HUES64 (cell line): ENCODE measurements around the gene STX4.
"Not testable (repeated sequence)": the region's sequence is repeated elsewhere in the genome, so short reads cannot be mapped to it uniquely, and the experiment has no call there.

ENCODE experiments used
- H3K27ac ChIP-seq: 2 replicates; pipeline ENCODE4 v1.7.0; 2013; ENCODE audit warnings: low read depth, low read length, inconsistent platforms
- H3K27me3 ChIP-seq: 2 replicates; pipeline ENCODE4 v1.6.1; 2013; ENCODE audit warnings: mild to moderate bottlenecking, low read length; ENCODE audit not compliant: insufficient read depth
- H3K36me3 ChIP-seq: 2 replicates; pipeline ENCODE4 v1.6.1; 2013; ENCODE audit warnings: mild to moderate bottlenecking, low read length; ENCODE audit not compliant: insufficient read depth
- H3K4me1 ChIP-seq: 2 replicates; pipeline ENCODE4 v1.6.1; 2013; ENCODE audit warnings: mild to moderate bottlenecking, low read length, moderate library complexity; ENCODE audit not compliant: insufficient read depth
- H3K4me3 ChIP-seq: 2 replicates; pipeline ENCODE4 v1.5.1; 2013; ENCODE audit warnings: mild to moderate bottlenecking, low read length, moderate library complexity
- H3K9ac ChIP-seq: 2 replicates; pipeline ENCODE4 v1.6.1; 2013; ENCODE audit warnings: mild to moderate bottlenecking, low read depth, low read length
- H3K9me3 ChIP-seq: 2 replicates; pipeline ENCODE4 v1.6.1; 2013; ENCODE audit warnings: low read depth, low read length; ENCODE audit not compliant: insufficient read depth
- WGBS: fragments of 150-250, 120-280 bp; methylation state at CpG from one replicate; pipeline ENCODE4 v1.1.7; 2013; ENCODE audit warnings: missing lambda C conversion rate; 5-methylcytosine and 5-hydroxymethylcytosine counted together

STX4 gene

GRCh38 chr16:31009120-31009519 is 24.2 kb upstream of the STX4 start:
- H3K9me3 ChIP-seq = no peaks in the 10 kb centered on the region
- H3K36me3 ChIP-seq = no peaks in the 10 kb centered on the region
- peaks cover 14% of the 10 kb centered on the region for H3K27me3 ChIP-seq
- WGBS = 59% methylated on average over 7 of the region's 7 CpGs
- peak overlapping the region; percentile 53; the same call in 1 of the 2 replicates for H3K4me3 ChIP-seq
- H3K4me1 ChIP-seq = peaks cover 4% of the 10 kb centered on the region; the same call in 1 of the 2 replicates
- H3K9ac ChIP-seq = no peak overlapping the region
- no peak overlapping the region for H3K27ac ChIP-seq

DNA sequence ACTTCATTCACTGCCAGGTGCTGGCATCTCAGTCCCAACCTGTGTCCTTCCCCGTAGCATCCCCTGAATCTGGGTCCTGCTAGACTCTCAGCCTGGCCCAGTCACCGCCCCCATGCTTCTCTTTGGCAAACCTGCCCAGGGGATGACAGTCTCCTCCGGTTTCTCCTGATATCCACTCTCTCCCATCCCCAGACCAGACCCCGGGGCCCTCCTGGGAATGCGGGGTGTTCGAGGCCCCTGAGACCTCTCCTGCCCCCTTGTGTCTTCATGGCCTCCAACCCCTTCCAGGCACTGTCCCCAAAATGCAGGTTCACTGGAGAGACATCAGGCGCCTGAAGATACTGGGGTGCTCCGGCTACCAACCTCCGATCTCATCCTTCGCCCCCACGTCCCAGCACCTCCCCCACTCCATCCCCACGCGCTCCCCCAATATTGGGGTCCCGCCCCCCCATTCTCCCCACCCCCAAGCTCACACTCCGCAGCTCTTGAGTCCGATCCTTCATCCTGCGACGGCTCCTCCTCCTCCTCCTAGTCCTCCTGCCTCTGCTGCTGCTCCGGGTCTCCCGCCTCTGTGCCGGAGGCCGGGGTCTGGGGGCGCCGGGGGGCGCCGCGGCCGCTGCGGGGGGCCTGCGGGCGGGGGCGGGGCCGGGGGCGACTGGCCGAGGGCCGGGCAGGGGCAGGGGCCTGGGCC is 23.3 kb upstream of the STX4 start:
- Histone ChIP-seq H3K27ac (no peak overlapping the region), H3K27me3 (peaks cover 14% of the 10 kb centered on the region), H3K36me3 (no peaks in the 10 kb centered on the region), H3K4me3 (peak overlapping the region; percentile 53), H3K9ac (no peak overlapping the region), H3K9me3 (no peaks in the 10 kb centered on the region), H3K4me1 (peaks cover 4% of the 10 kb centered on the region; the same call in 1 of the 2 replicates)
- WGBS = 15% methylated on average over 36 of the region's 36 CpGs

DNA sequence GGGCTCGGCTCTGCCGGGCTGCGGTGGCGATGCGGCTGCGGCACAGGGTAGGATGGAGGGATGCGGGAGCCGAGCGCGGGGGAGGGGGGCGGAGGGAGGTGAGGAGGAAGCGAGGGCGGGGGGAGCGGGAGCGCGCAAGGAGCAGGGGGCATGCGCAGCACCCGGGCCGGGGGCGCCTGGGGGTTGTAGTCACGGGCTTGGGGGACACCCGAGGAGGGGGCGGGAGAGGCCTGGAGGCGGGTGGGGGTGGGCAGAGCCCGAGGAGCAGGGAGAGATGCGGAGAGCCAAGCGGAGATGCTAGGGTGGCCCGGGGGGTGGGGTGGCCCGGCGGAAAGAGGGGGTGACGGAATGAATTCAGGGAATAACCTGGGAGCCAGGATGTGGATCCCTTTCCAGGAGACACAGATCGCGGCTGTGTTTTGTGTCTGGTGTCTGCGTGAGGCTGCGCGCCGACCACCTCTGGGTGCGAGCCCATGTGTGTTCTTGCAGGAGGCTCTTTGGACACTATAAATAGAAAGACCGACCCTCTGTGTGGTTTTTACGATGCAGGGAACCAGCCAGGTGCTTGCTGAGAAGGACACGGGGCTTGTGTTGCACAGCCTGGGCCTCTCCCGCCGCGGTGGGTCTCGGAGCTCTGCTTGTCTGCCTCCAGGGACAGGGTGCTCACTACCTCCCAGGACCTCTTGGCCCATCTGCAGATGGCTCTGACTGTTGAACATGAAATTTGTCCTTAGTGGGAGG is 22.6 kb upstream of the STX4 start, which contains the start of gene STX1B:
TSS of gene STX1B (minus strand) at position 54 of the 741 bp plus-strand sequence. CDS start 242 bp downstream, outside the sequence.
- H3K36me3 ChIP-seq = no peaks in the 10 kb centered on the region
- WGBS = 15% methylated on average over 45 of the region's 45 CpGs
- peaks cover 14% of the 10 kb centered on the region for H3K27me3 ChIP-seq
- peaks cover 4% of the 10 kb centered on the region; the same call in 1 of the 2 replicates for H3K4me1 ChIP-seq
- peak within 1 kb of the TSS; percentile 40 for H3K9ac ChIP-seq
- no peaks in the 10 kb centered on the region for H3K9me3 ChIP-seq
- H3K4me3 ChIP-seq = peak within 1 kb of the TSS; percentile 63
- no peak within 1 kb of the TSS for H3K27ac ChIP-seq

DNA sequence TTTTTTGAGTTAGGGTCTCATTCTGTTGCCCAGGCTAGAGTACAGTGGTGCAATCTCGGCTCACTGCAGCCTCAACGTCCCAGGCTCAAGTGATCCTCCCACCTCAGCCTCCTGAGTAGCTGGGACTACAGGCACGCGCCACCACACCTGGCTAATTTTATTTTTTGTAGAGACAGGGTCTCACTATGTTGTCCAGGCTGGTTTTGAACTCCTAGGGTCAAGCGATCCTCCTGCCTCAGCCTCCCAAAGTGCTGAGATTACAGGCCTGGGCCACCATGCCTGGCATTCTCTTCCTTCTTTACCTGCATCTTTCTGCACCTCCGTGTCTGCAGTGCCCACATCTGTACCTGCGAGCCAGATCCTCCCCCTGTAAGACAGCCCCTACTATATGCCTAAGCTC is 21.5 kb upstream of the STX4 start:
- H3K4me3 ChIP-seq, H3K27ac ChIP-seq, H3K9ac ChIP-seq, H3K36me3 ChIP-seq, H3K9me3 ChIP-seq, H3K4me1 ChIP-seq: not testable (repeated sequence)
- WGBS = 92% methylated on average over 7 of the region's 7 CpGs
- H3K27me3 ChIP-seq = peaks cover 14% of the 10 kb centered on the region

GRCh38 chr16:31013292-31013691 is 20.1 kb upstream of the STX4 start:
- not testable (repeated sequence) for H3K4me1 ChIP-seq, H3K9ac ChIP-seq, H3K36me3 ChIP-seq, H3K4me3 ChIP-seq, H3K9me3 ChIP-seq, H3K27ac ChIP-seq
- H3K27me3 ChIP-seq = peaks cover 14% of the 10 kb centered on the region

DNA sequence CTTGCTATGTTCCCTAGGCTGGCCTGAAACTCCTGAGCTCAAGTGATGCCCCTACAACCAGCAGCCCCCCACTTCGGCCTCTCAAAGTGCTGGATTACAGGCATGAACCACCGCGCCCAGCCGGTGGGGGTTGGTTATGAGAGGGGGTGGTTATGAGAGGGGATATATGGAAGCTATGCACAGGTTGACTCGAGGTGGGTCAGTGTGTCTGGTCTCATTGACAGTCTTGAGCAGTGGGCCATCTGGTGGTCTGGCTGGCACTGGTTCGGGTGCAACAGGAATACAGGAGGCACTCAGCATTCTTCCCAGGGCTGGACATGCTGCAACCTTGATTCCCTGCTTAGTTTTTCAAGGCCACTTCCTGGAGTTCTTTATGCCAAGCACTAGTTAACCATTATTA is 17.3 kb upstream of the STX4 start:
- Histone ChIP-seq H3K4me3 (no peak overlapping the region), H3K27ac (no peak overlapping the region), H3K9me3 (no peaks in the 10 kb centered on the region), H3K9ac (no peak overlapping the region), H3K36me3 (no peaks in the 10 kb centered on the region), H3K4me1 (no peaks in the 10 kb centered on the region), H3K27me3 (peaks cover 13% of the 10 kb centered on the region)
- WGBS = 80% methylated on average over 6 of the region's 6 CpGs

GRCh38 chr16:31017756-31018155 is 15.6 kb upstream of the STX4 start:
- H3K4me1 ChIP-seq, H3K27ac ChIP-seq, H3K4me3 ChIP-seq, H3K36me3 ChIP-seq, H3K9ac ChIP-seq, H3K9me3 ChIP-seq, H3K27me3 ChIP-seq: not testable (repeated sequence)
- WGBS = 93% methylated on average over 9 of the region's 10 CpGs

GRCh38 chr16:31020536-31020935 is 12.8 kb upstream of the STX4 start:
- H3K27ac ChIP-seq = no peak overlapping the region
- no peak overlapping the region for H3K4me3 ChIP-seq
- H3K36me3 ChIP-seq = no peaks in the 10 kb centered on the region
- H3K9ac ChIP-seq = no peak overlapping the region
- no peaks in the 10 kb centered on the region for H3K9me3 ChIP-seq
- H3K27me3 ChIP-seq = no peaks in the 10 kb centered on the region
- H3K4me1 ChIP-seq = no peaks in the 10 kb centered on the region
- 94% methylated on average over 3 of the region's 3 CpGs for WGBS

DNA sequence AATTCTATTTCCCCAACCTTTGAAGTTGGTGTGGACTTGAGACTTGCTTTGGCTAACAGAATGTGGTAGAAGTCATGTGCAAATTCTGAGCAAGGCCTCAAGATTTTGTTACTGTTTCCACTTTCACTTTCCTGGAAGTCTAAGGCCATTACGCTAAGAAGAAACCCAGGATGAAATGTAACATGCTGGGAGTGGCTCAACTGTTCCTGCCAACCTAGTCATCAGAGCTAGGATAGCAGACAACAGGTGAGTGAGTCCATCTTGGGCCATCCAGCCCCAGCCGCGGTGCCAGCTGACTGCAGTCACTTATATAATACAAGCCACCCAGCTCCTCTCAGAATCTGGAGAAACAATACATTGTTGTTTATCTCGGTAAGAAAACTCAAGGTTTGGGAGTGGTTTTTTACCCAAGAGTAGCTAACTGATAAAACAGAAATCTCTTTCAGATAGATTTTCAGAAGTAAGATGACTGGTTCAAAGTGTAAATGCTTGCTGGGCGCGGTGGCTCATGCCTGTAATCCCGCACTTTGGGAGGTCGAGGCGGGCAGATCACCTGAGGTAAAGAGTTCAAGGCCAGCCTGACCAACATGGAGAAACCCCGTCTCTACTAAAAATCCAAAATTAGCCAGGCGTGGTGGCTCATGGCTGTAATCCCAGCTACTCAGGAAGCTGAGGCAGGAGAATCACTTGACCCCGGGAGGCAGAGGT is 10.7 kb upstream of the STX4 start:
- Histone ChIP-seq H3K9ac (no peak overlapping the region), H3K9me3 (no peaks in the 10 kb centered on the region), H3K36me3 (no peaks in the 10 kb centered on the region), H3K4me1 (no peaks in the 10 kb centered on the region), H3K4me3 (no peak overlapping the region), H3K27ac (no peak overlapping the region), H3K27me3 (no peaks in the 10 kb centered on the region)
- WGBS = 88% methylated on average over 12 of the region's 12 CpGs

DNA sequence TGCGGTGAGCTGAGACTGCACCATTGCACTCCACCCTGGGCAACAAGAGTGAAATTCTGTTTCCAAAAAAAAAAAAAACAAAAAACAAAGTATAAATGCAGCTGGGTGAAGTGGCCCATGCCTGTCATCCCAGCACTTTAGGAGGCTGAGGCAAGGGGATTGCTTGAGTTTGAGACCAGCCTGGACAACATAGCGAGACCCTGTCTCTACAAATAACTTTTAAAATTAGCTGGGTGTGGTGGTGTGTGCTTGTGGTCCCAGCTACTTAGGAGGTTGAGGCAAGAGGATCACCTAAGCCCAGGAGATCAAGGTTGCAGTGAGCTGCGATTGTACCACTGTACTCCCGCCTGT is 10.1 kb upstream of the STX4 start:
- Histone ChIP-seq H3K9me3 (no peaks in the 10 kb centered on the region), H3K27ac (no peak overlapping the region), H3K27me3 (no peaks in the 10 kb centered on the region), H3K4me3 (no peak overlapping the region), H3K9ac (no peak overlapping the region), H3K4me1 (no peaks in the 10 kb centered on the region), H3K36me3 (no peaks in the 10 kb centered on the region)
- WGBS = 93% methylated on average over 2 of the region's 4 CpGs

DNA sequence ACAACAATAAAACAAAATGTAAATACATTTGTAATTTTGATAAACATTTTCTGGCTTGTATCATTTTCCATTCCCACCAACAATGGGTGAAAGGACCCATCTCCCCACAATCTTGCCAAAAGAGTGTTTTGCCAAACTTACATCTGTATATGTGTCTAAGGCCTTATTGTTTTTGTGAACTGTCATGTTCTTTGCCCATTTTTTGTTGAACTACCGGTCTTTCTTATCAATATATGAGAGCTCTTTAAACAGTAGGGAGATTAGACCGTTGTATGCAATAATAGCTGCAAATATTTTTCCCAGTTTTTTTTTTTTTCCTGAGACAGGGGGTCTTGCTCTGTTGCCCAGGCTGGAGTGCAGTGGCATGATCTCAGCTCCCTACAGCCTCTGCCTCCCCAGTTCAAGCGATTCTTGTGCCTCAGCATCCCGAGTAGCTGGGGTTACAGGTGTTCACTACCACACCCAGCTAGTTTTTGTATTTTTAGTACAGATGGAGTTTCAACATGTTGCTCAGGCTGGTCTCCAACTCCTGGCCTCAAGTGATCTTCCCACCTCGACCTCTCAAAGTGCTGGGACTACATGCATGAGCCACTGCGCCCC is 9.6 kb upstream of the STX4 start:
- 81% methylated on average over 5 of the region's 6 CpGs for WGBS
- no peaks in the 10 kb centered on the region for H3K27me3 ChIP-seq

More for the DNA sequence above, 9.6 kb upstream of the STX4 start:
- no peaks in the 10 kb centered on the region for H3K4me1 ChIP-seq
- H3K9ac ChIP-seq = no peak overlapping the region
- H3K9me3 ChIP-seq = no peaks in the 10 kb centered on the region
- no peak overlapping the region for H3K27ac ChIP-seq
- H3K4me3 ChIP-seq = no peak overlapping the region
- no peaks in the 10 kb centered on the region for H3K36me3 ChIP-seq
